Pericardium fibroblast (primary cell): ENCODE measurements around the gene ENDOU. TPM values are rescaled to one million over a fixed set of nuclear protein-coding genes. Genes with fewer than 3 reads are reported as not detected.

ENCODE experiments used
- total RNA-seq: library from RNA; depleted of rRNA; stranded (reverse); fragments of >200 nt; gene quantifications from 2 replicates; pipeline ENCODE4 v1.2.3, GENCODE V29; 2015

Gene ENDOU, protein sequence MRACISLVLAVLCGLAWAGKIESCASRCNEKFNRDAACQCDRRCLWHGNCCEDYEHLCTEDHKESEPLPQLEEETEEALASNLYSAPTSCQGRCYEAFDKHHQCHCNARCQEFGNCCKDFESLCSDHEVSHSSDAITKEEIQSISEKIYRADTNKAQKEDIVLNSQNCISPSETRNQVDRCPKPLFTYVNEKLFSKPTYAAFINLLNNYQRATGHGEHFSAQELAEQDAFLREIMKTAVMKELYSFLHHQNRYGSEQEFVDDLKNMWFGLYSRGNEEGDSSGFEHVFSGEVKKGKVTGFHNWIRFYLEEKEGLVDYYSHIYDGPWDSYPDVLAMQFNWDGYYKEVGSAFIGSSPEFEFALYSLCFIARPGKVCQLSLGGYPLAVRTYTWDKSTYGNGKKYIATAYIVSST
- not detected in 2 replicates for total RNA-seq

DNA sequence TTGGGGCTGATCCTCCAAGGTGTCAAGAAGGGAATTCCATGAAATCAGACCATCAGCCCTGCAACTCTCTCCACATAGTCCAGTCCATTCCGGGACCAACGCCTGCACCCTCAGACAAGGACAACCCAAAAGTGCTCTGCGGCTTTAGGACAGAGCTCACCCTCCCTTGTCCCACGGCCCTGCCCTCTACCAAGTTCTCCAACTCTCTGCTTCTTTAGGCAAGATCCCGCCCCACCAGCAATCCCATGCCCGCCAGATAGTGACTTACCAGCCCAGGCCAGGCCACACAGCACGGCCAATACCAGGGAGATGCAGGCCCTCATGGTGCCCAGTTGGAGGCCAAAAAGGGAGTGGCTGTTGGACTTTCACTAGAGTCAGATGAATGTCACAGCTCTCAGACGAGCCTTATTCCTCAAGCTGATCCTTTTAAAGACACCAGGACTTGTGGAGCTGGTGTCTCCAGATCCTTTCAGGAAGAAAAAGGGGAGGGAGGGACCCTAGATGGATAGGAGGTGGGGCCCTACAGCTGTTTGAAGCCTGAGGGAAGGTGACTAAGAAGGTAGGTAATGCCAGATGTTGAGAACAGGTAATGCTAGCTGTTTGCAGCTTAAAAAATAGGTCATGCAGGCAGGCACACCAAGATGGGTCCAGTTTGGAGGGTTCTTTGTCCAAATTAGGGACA is at the start of gene ENDOU:
ENDOU (minus strand) TSS at position 400 of the 682 bp plus-strand sequence; CDS start at position 323, 77 bp downstream.

DNA sequence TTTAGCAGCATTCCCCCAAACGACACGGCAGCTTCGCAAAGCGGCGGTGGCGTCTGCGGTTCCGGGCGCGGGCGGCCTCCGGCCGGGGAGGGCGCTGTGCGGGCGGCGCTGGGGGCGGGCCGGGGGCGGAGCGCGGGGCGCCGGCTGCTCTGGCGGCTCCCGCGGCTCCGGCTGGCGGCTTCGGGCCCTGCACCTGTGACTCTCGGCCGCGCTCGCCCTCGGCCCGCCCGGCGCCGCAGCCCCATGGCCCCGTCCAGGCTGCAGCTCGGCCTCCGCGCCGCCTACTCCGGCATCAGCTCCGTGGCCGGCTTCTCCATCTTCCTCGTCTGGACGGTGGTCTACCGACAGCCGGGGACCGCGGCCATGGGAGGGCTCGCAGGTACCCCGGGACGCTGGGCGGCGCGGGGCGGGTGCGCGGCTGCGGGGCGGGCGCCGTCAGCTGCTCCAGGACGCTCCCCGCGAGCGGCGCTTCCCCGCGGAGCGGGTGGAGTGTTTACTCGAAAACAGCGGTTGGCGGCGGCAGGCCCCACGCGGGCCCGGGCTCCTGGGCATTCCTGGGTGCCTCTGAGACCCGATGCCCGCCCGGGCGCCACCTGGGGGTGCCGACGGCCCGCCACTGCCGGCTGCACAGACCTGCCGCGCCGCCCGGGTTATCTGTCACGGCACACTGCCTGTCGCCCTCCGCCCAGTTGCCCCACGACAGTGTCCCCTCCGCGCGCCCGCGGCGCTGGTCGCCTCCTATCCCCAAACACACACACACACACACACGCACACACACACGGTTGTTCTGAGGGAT is 48.0 kb upstream of the ENDOU start, which contains the start of gene SLC48A1:
SLC48A1 (plus strand) TSS at position 177 of the 796 bp plus-strand sequence; CDS start at position 244, 67 bp downstream.

GRCh38 chr12:47758834-47759690 is 33.8 kb upstream of the ENDOU start, which contains the start of gene RAPGEF3:
Gene RAPGEF3 (minus strand): TSS chr12:47758880. CDS start chr12:47758556, 324 bp downstream.

GRCh38 chr12:47705566-47706425 is 19.5 kb downstream of the ENDOU start, which contains the start of gene RPAP3:
Gene RPAP3 (minus strand): TSS chr12:47706030. CDS start chr12:47702840, 3,190 bp downstream.

Other genes with a start within 250 kb of the ENDOU start
- 10.5 and 12.6 TPM in 2 replicates for gene RPAP3, start 19.5 kb downstream of the ENDOU start, total RNA-seq
- gene RAPGEF3, start 33.4 kb upstream of the ENDOU start, total RNA-seq, result 1.5 and 4.8 TPM in 2 replicates
- 15.9 and 23.2 TPM in 2 replicates for gene SLC48A1, start 47.7 kb upstream of the ENDOU start, total RNA-seq
- 93.9 and 110 TPM in 2 replicates for gene HDAC7, start 94.4 kb upstream of the ENDOU start, total RNA-seq
- 6.4 and 9.1 TPM in 2 replicates for gene VDR, start 179.5 kb upstream of the ENDOU start, total RNA-seq
- 19.7 and 20.9 TPM in 2 replicates for gene TMEM106C, start 238.1 kb upstream of the ENDOU start, total RNA-seq